Lung (tissue), 12 donors: ENCODE results near the gene TRPC4. TPM values are rescaled to one million over a fixed set of nuclear protein-coding genes. Genes with fewer than 3 reads are reported as not detected.

ENCODE experiments used
- ATAC-seq: fragments of 200-7000 bp; cut with Tn5 transposase; one replicate; pipeline ENCODE4 v1.9.1; 2020; ENCODE audit warnings: moderate number of reproducible peaks; ENCODE audit not compliant: insufficient read depth, low FRiP score
- DNase-seq, 3 donors: peaks; one replicate each; pipeline ENCODE4 v3.0.0-alpha.2; 2013 to 2017
- H3K27ac ChIP-seq, 2 donors: one replicate each; pipeline ENCODE4 v1.5.1; 2013; ENCODE audit warnings: mild to moderate bottlenecking in 2 of 2, moderate library complexity in 2 of 2, control low read depth in 1 of 2, inconsistent platforms in 1 of 2, low read depth in 1 of 2, low read length in 1 of 2
- H3K27me3 ChIP-seq, 3 donors: one replicate each; pipeline ENCODE4 v1.5.1; 2013; ENCODE audit warnings: low read length in 2 of 3; ENCODE audit not compliant: control insufficient read depth in 3 of 3, insufficient read depth in 3 of 3
- H3K36me3 ChIP-seq, 4 donors: one replicate each; pipeline ENCODE4 v1.5.1; 2013; ENCODE audit warnings: low read length in 4 of 4, mild to moderate bottlenecking in 1 of 4, moderate library complexity in 1 of 4; ENCODE audit not compliant: control insufficient read depth in 4 of 4, insufficient read depth in 4 of 4
- H3K4me1 ChIP-seq, 5 donors: one replicate each; pipeline ENCODE4 v1.5.1; 2013; ENCODE audit warnings: low read length in 5 of 5, mild to moderate bottlenecking in 2 of 5, moderate library complexity in 1 of 5; ENCODE audit not compliant: control insufficient read depth in 5 of 5, insufficient read depth in 5 of 5
- H3K4me3 ChIP-seq: one replicate; pipeline ENCODE4 v1.5.1; 2013; ENCODE audit warnings: mild to moderate bottlenecking, control low read depth, moderate library complexity
- H3K9ac ChIP-seq, 2 donors: one replicate each; pipeline ENCODE4 v1.5.1; 2013; ENCODE audit warnings: low read length in 2 of 2, control low read depth in 1 of 2; ENCODE audit not compliant: insufficient read depth in 1 of 2
- H3K9me3 ChIP-seq, 4 donors: one replicate each; pipeline ENCODE4 v1.5.1; 2013; ENCODE audit warnings: low read length in 3 of 4, mild to moderate bottlenecking in 1 of 4, moderate library complexity in 1 of 4; ENCODE audit not compliant: control insufficient read depth in 4 of 4, insufficient read depth in 3 of 4
- CTCF ChIP-seq: IDR thresholded peaks from 2 replicates; pipeline ENCODE4 v1.5.1; 2012; ENCODE audit warnings: mild to moderate bottlenecking; ENCODE audit errors: control extremely low read depth, extremely low read depth
- WGBS, 2 donors: extraction: QIAGEN DNeasy Blood & Tissue Kit; methylation state at CpG; one replicate each; pipeline ENCODE4 v1.1.7; 2013; 5-methylcytosine and 5-hydroxymethylcytosine counted together
- polyA plus RNA-seq, 2 donors: library from polyadenylated mRNA; stranded (reverse); fragments of 200-250 nt; gene quantifications; one replicate each; pipeline ENCODE4 v1.2.1, GENCODE V29; 2013
- total RNA-seq, 2 donors: library from RNA; depleted of rRNA in 1 of 2; stranded (reverse); fragments of >200 nt in 1 of 2; gene quantifications; one replicate each; pipeline ENCODE4 v1.2.1, GENCODE V29; 2014 to 2021
- donor health status: control.
- donor health status: control.
- donor health status: Bipolar disorder and iron deficiency.
- donor health status: healthy.
- donor health status: DM: yes; HTN: yes; CAD: no.

TRPC4 gene
- total and polyA plus RNA-seq, 4 donors, result 0.28 to 3.1 (median 0.94) TPM

- WGBS, 2 donors, result 81 to 92% methylated on average over 3 of the region's 3 CpGs
- no peak for TF ChIP-seq CTCF
- Histone ChIP-seq H3K27ac (no peak overlapping the region), H3K36me3 (no peaks in the 10 kb centered on the region), H3K9ac (no peak overlapping the region), H3K4me1 (no peaks in the 10 kb centered on the region), H3K4me3 (no peak overlapping the region), H3K27me3 (no peaks in the 10 kb centered on the region), H3K9me3 (no peaks in the 10 kb centered on the region)
- no peak for DNase-seq
- no peak for ATAC-seq
These were observed 9.3 kb upstream of the TRPC4 start for GRCh38 chr13:37878921-37879320.

- WGBS, 2 donors, result 92 to 94% methylated on average over 1 of the region's 1 CpG
- no peak overlapping the region for H3K27ac ChIP-seq
- TF ChIP-seq CTCF, result no peak
- H3K36me3 ChIP-seq, result no peaks in the 10 kb centered on the region
- no peaks in the 10 kb centered on the region for H3K27me3 ChIP-seq
- H3K4me1 ChIP-seq, result no peaks in the 10 kb centered on the region
- ATAC-seq (no peak), DNase-seq (no peak)
- no peaks in the 10 kb centered on the region for H3K9me3 ChIP-seq
- H3K9ac ChIP-seq, result no peak overlapping the region
- no peak overlapping the region for H3K4me3 ChIP-seq
These were observed 8.9 kb upstream of the TRPC4 start for GRCh38 chr13:37878496-37878895.

- ATAC-seq (no peak), DNase-seq (peak in 1 of 3 donors; percentile 1)
- Histone ChIP-seq H3K9me3 (peaks cover 0 to 2% (median 0%) of the 10 kb centered on the region in 4 donors), H3K27me3 (peaks cover 3 to 51% (median 42%) of the 10 kb centered on the region in 3 donors), H3K4me1 (peaks cover 0 to 13% (median 5%) of the 10 kb centered on the region in 5 donors), H3K27ac (no peak overlapping the region), H3K36me3 (no peaks in the 10 kb centered on the region), H3K4me3 (no peak overlapping the region), H3K9ac (no peak overlapping the region)
- TF ChIP-seq CTCF, result no peak
- 43 to 57% methylated on average over 10 of the region's 10 CpGs for WGBS, 2 donors
These were observed 1.5 kb upstream of the TRPC4 start for GRCh38 chr13:37870895-37871550.

GRCh38 chr13:37870489-37870845 lies 895 bp upstream of the TRPC4 start:
- ATAC-seq (peak; percentile 32), DNase-seq (no peak)
- peaks cover 3 to 51% (median 42%) of the 10 kb centered on the region in 3 donors for H3K27me3 ChIP-seq
- peaks cover 0 to 2% (median 0%) of the 10 kb centered on the region in 4 donors for H3K9me3 ChIP-seq
- 58% methylated on average over 9 of the region's 9 CpGs for WGBS, 2 donors
- no peak for TF ChIP-seq CTCF
- H3K4me1 ChIP-seq, result peaks cover 0 to 13% (median 5%) of the 10 kb centered on the region in 5 donors
- H3K27ac ChIP-seq, result no peak overlapping the region
- no peak overlapping the region for H3K4me3 ChIP-seq
- no peak overlapping the region for H3K9ac ChIP-seq
- H3K36me3 ChIP-seq, result no peaks in the 10 kb centered on the region
